Measurements from ENCODE around the gene IQCH. TPM values are rescaled to one million over a fixed set of nuclear protein-coding genes. Genes with fewer than 3 reads are reported as not detected.
"Not testable (repeated sequence)": the region's sequence is repeated elsewhere in the genome, so short reads cannot be mapped to it uniquely, and the experiment has no call there.

IQCH gene
- total and polyA plus RNA-seq, 9 donors: 0.54 to 10.0 (median 0.84) TPM

- Histone ChIP-seq H3K27ac (no peak overlapping the region), H3K36me3 (no peaks in the 10 kb centered on the region), H3K27me3 (no peaks in the 10 kb centered on the region), H3K4me1 (ENCODE audit: insufficient read depth) (no peaks in the 10 kb centered on the region), H3K9me3 (no peaks in the 10 kb centered on the region), H3K4me3 (no peak overlapping the region)
- DNase-seq: no peak
- WGBS, 3 donors: 91 to 97% (median 95%) methylated on average over 3 of the region's 3 CpGs
- intact Hi-C loops (cut with DNase I): no loop called here
- TF ChIP-seq, protein P1, sequence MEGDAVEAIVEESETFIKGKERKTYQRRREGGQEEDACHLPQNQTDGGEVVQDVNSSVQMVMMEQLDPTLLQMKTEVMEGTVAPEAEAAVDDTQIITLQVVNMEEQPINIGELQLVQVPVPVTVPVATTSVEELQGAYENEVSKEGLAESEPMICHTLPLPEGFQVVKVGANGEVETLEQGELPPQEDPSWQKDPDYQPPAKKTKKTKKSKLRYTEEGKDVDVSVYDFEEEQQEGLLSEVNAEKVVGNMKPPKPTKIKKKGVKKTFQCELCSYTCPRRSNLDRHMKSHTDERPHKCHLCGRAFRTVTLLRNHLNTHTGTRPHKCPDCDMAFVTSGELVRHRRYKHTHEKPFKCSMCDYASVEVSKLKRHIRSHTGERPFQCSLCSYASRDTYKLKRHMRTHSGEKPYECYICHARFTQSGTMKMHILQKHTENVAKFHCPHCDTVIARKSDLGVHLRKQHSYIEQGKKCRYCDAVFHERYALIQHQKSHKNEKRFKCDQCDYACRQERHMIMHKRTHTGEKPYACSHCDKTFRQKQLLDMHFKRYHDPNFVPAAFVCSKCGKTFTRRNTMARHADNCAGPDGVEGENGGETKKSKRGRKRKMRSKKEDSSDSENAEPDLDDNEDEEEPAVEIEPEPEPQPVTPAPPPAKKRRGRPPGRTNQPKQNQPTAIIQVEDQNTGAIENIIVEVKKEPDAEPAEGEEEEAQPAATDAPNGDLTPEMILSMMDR (IDR thresholded peaks at IDR 0.05): no peak
- TF ChIP-seq EP300 (IDR thresholded peaks at IDR 0.05) (no peak), POLR2A (IDR thresholded peaks at IDR 0.05) (no peak)
Observed at GRCh38 chr15:67358812-67359211, 104.2 kb downstream of the IQCH start.

DNA sequence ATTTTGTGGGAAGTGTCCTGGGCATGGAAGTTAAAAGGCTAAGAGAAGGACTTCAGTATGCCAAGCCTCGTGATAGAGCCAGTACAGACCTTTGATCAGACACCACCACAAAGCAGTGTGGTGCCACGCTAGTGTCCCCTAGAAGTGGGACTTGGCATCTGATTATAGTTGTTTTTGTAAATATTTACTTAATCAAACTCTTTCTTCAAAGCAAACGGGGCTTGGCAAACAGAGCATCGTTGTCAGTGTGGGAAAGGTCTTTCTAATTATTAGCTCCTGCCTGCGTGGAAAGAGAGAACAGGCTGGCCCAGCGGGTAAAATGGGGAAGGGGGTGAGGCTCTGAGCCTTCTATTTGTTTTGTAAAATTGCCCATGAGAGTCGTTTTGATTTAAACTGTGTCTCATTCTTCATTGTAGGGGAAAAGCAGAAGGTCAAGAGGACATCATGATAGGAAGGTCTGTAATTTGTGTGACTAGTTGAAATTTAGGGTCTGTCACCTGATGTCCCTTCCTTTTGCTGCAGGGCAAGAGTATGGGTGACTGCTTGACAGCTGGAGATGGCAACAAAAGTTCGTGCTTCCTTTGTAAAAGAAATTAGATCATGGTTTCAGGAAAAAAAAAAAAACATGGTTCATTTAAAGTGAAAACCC, 105.0 kb downstream of the IQCH start:
- 61 to 69% (median 62%) methylated on average over 8 of the region's 8 CpGs for WGBS, 3 donors
- intact Hi-C loops (cut with DNase I): no loop called here
- Histone ChIP-seq H3K4me3 (no peak overlapping the region), H3K27me3 (no peaks in the 10 kb centered on the region), H3K9me3 (no peaks in the 10 kb centered on the region), H3K27ac (no peak overlapping the region), H3K4me1 (ENCODE audit: insufficient read depth) (no peaks in the 10 kb centered on the region), H3K36me3 (no peaks in the 10 kb centered on the region)
- TF ChIP-seq, protein P1 (IDR thresholded peaks at IDR 0.05): no peak
- TF ChIP-seq POLR2A (IDR thresholded peaks at IDR 0.05): no peak
- no peak for TF ChIP-seq EP300 (IDR thresholded peaks at IDR 0.05)
- DNase-seq: no peak

GRCh38 chr15:67361100-67361499, 106.5 kb downstream of the IQCH start:
- intact Hi-C loops (cut with DNase I): no loop called here

DNA sequence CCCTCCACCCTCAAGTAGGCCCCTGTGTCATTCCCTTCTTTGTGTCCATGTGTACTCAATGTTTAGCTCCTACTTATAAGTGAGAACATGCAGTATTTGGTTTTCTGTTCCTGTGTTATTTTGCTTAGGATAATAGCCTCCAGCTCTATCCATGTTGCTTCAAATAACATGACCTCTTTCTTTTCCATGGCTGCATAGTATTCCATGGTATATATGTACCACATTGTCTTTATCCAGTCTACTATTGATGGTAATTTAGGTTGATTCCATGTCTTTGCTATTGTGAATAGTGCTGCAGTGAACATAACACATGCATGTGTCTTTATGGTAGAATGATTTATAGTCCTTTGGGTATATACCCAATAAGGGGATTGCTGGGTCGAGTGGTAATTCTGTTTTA, 109.1 kb downstream of the IQCH start:
- H3K4me1 ChIP-seq (ENCODE audit: insufficient read depth); DNase-seq: not testable (repeated sequence)
- WGBS, 3 donors: 34 to 90% (median 90%) methylated on average over 1 of the region's 1 CpG

More at GRCh38 chr15:67361100-67361499, 106.5 kb downstream of the IQCH start:
- 88 to 93% (median 89%) methylated on average over 2 of the region's 2 CpGs for WGBS, 3 donors
- Histone ChIP-seq H3K36me3 (no peaks in the 10 kb centered on the region), H3K27me3 (no peaks in the 10 kb centered on the region), H3K9me3 (no peaks in the 10 kb centered on the region), H3K4me3 (no peak overlapping the region), H3K27ac (no peak overlapping the region), H3K4me1 (ENCODE audit: insufficient read depth) (no peaks in the 10 kb centered on the region)
- DNase-seq: no peak
- TF ChIP-seq POLR2A (IDR thresholded peaks at IDR 0.05): no peak
- no peak for TF ChIP-seq EP300 (IDR thresholded peaks at IDR 0.05)
- TF ChIP-seq, protein P1 (IDR thresholded peaks at IDR 0.05): no peak

DNA sequence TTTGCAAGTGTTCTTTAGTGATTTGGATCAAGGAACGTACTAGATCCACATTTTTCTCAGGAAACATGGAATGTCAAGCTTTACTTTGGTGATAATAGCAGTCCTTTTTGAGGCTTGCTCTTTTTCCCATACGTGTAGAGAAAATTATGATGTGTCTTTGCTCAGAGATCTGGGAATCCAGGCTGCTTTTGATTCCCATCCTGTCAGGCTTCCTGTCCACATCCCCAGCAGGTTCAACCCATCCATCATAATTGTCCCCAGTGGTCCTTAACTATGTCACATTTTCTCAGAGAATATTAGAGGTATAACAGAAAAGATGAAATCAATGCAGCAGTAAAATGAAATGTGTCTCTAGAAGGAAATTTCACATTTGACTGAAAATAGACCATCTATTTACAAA, 111.4 kb downstream of the IQCH start:
- no peaks in the 10 kb centered on the region for H3K36me3 ChIP-seq
- H3K4me1 ChIP-seq (ENCODE audit: insufficient read depth): no peaks in the 10 kb centered on the region
- H3K4me3 ChIP-seq: no peak overlapping the region
- TF ChIP-seq, protein P1 (IDR thresholded peaks at IDR 0.05): no peak
- TF ChIP-seq POLR2A (IDR thresholded peaks at IDR 0.05): no peak
- TF ChIP-seq EP300 (IDR thresholded peaks at IDR 0.05): no peak
- WGBS, 3 donors: 82 to 86% (median 85%) methylated on average over 2 of the region's 2 CpGs
- no peaks in the 10 kb centered on the region for H3K27me3 ChIP-seq
- no peaks in the 10 kb centered on the region for H3K9me3 ChIP-seq
- H3K27ac ChIP-seq: no peak overlapping the region
- intact Hi-C loops (cut with DNase I): no loop called here
- DNase-seq: no peak

More for the DNA sequence above, 109.1 kb downstream of the IQCH start:
- H3K27me3 ChIP-seq; intact Hi-C loops (cut with DNase I); H3K27ac ChIP-seq; H3K4me3 ChIP-seq; H3K9me3 ChIP-seq; H3K36me3 ChIP-seq: not testable (repeated sequence)
